ENCODE measurements around the gene ATP5IF1. TPM values are rescaled to one million over a fixed set of nuclear protein-coding genes. Genes with fewer than 3 reads are reported as not detected.

ATP5IF1 gene
- total and polyA plus RNA-seq, 2 of the 8 experiments (the other 6 are each of a cell fraction or from before 2014, with no cell fraction given) = 198 to 242 TPM

DNA sequence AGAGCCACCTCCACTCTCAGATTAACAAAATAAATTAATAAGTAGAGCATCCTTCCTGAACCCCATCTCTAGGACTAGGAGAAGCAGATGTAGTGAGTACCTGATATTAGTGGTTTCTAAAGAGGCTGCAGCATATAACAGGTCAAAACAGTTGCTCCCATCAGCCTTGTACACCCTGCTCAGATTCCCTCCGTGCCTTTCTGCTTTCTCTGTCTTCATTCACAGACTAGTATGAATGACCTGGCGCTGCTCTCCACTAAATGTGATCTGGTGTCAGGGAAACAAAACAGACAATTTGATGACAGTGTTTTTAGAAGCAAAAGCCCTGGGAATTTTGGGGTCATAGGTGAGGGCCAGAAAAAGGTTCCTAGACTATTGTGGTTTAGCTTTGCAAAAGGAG is 31.7 kb downstream of the ATP5IF1 start:
- H4K20me1 ChIP-seq (replicated peaks in 1 of 2; ENCODE audit: control insufficient read depth in 1 of 2, insufficient read depth in 2 of 2, low read length in 2 of 2) = peaks cover 16 to 24% of the 10 kb centered on the region in 2 experiments
- no peak overlapping the region for H2BK120ac ChIP-seq (replicated peaks; ENCODE audit: low read depth, low read length)
- H2AFZ ChIP-seq (ENCODE audit: low read length) = no peak overlapping the region
- no peak for TF ChIP-seq EGR1 (IDR thresholded peaks at IDR 0.05; ENCODE audit: borderline replicate concordance, low read depth, low read length)
- TF ChIP-seq, protein P1, sequence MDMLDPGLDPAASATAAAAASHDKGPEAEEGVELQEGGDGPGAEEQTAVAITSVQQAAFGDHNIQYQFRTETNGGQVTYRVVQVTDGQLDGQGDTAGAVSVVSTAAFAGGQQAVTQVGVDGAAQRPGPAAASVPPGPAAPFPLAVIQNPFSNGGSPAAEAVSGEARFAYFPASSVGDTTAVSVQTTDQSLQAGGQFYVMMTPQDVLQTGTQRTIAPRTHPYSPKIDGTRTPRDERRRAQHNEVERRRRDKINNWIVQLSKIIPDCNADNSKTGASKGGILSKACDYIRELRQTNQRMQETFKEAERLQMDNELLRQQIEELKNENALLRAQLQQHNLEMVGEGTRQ (IDR thresholded peaks at IDR 0.05; ENCODE audit: low read length) = no peak
- no peak for TF ChIP-seq SP2 (IDR thresholded peaks at IDR 0.05; ENCODE audit: low read length)
- no peak for TF ChIP-seq RBBP5 (IDR thresholded peaks at IDR 0.05; ENCODE audit: borderline replicate concordance, low read depth, low read length)
- TF ChIP-seq KDM5A (IDR thresholded peaks at IDR 0.05; ENCODE audit: low read length) = no peak
- TF ChIP-seq, protein P2, sequence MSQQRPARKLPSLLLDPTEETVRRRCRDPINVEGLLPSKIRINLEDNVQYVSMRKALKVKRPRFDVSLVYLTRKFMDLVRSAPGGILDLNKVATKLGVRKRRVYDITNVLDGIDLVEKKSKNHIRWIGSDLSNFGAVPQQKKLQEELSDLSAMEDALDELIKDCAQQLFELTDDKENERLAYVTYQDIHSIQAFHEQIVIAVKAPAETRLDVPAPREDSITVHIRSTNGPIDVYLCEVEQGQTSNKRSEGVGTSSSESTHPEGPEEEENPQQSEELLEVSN (IDR thresholded peaks at IDR 0.05) = no peak
- TF ChIP-seq NANOG (IDR thresholded peaks at IDR 0.05; ENCODE audit: insufficient read depth, low read depth, low read length, poor library complexity, severe bottlenecking) = no peak
- no peak overlapping the region for H3K18ac ChIP-seq (ENCODE audit: extremely low read depth, low read length)
- no peak for FAIRE-seq
- H3K4ac ChIP-seq (replicated peaks; ENCODE audit: insufficient read length, low read depth, low read length) = no peak overlapping the region
- H3K4me3 ChIP-seq (ENCODE audit: extremely low read depth in 1 of 4, insufficient read depth in 2 of 4, low read depth in 3 of 4, low read length in 4 of 4) = no peak overlapping the region
- H2BK15ac ChIP-seq (ENCODE audit: low read length) = no peak overlapping the region
- peaks cover 24 to 85% of the 10 kb centered on the region in 2 experiments for H3K79me2 ChIP-seq (ENCODE audit: control insufficient read depth in 1 of 2, insufficient read depth in 2 of 2, low read length in 2 of 2)
- H3K4me1 ChIP-seq (replicated peaks in 1 of 4; ENCODE audit: control insufficient read depth in 3 of 4, insufficient read depth in 4 of 4, low read length in 3 of 4) = peaks cover 5 to 18% (median 16%) of the 10 kb centered on the region in 4 experiments; a peak in 5 of 7 replicates
- no peak for DNase-seq (ENCODE audit: low read depth in 1 of 2, low spot score in 2 of 2)
- no peak overlapping the region; a peak in 1 of 4 replicates for H3K4me2 ChIP-seq (ENCODE audit: insufficient read depth in 1 of 2, low read depth in 2 of 2, low read length in 2 of 2)
- H3K23me2 ChIP-seq (ENCODE audit: low read depth, low read length) = no peaks in the 10 kb centered on the region
- no peak overlapping the region for H2BK20ac ChIP-seq (ENCODE audit: low read length)
- no peak overlapping the region for H4K8ac ChIP-seq (ENCODE audit: extremely low read depth, insufficient read depth, low read length)
- no peak overlapping the region for H3K9ac ChIP-seq (replicated peaks in 1 of 4; ENCODE audit: extremely low read depth in 1 of 4, low read depth in 3 of 4, low read length in 3 of 4)
- H3K27ac ChIP-seq (ENCODE audit: low read depth, low read length) = no peak overlapping the region
- no peak overlapping the region for H2BK5ac ChIP-seq (ENCODE audit: low read depth, low read length)
- no peak overlapping the region for H3K56ac ChIP-seq (replicated peaks; ENCODE audit: insufficient read length, low read depth, low read length)
- H3K14ac ChIP-seq (ENCODE audit: insufficient read length) = no peak overlapping the region
- ChIA-PET POLR2A (ENCODE audit: partially characterized antibody) (interaction anchor here (0.8 to 19.5 kb wide), 8 partner anchors 8 to 240 kb away, joined by 3 to 324 read pairs (median 4); partner anchors contain the start of gene SESN2), CTCF (ENCODE audit: partially characterized antibody) (interaction anchor here (1.0 to 6.7 kb wide), 3 partner anchors 8 to 57 kb away, joined by 3 to 61 read pairs (median 4); no protein-coding TSS in a partner anchor)
- 96% methylated on average over 2 of the region's 2 CpGs; no CpG with 5 or more reads in 1 of the 2 experiments for WGBS, 2 experiments (ENCODE audit: extremely low coverage in 1 of 2, insufficient coverage in 1 of 2, insufficient read length in 1 of 2, insufficient replicate concordance in 2 of 2, low coverage in 1 of 2, low lambda C conversion rate in 2 of 2, missing lambda C conversion rate in 1 of 2)
- H3K79me1 ChIP-seq (ENCODE audit: low read depth, low read length) = peaks cover 25% of the 10 kb centered on the region
- no peak overlapping the region for H2BK12ac ChIP-seq (ENCODE audit: low read depth, low read length)
- no peaks in the 10 kb centered on the region for H3K27me3 ChIP-seq (replicated peaks in 1 of 4; ENCODE audit: control insufficient read depth in 3 of 4, extremely low read depth in 1 of 4, insufficient read depth in 3 of 4, low read length in 3 of 4)
- H2AK5ac ChIP-seq (ENCODE audit: low read depth, low read length) = no peak overlapping the region
- H4K91ac ChIP-seq (replicated peaks; ENCODE audit: insufficient read length, low read length) = no peak overlapping the region
- H3K36me3 ChIP-seq (ENCODE audit: control insufficient read depth in 2 of 4, insufficient read depth in 4 of 4, low read length in 3 of 4) = peaks cover 3 to 25% (median 7%) of the 10 kb centered on the region in 4 experiments; a peak in 7 of 8 replicates
- H4K5ac ChIP-seq (ENCODE audit: insufficient read length, low read depth, low read length) = no peak overlapping the region
- no peaks in the 10 kb centered on the region for H3K9me3 ChIP-seq (ENCODE audit: insufficient read depth in 2 of 2, low read depth in 1 of 2, low read length in 1 of 2)
- H3K23ac ChIP-seq (ENCODE audit: insufficient read length) = no peak overlapping the region

Data from H1 (cell line).